Breast epithelium (tissue), 4 donors: ENCODE measurements around the gene UBIAD1. TPM values are rescaled to one million over a fixed set of nuclear protein-coding genes. Genes with fewer than 3 reads are reported as not detected.
A peak's percentile ranks its signal among the peaks of the same experiment; 100 is the strongest.
"Not testable (repeated sequence)": the region's sequence is repeated elsewhere in the genome, so short reads cannot be mapped to it uniquely, and the experiment has no call there.

Experiments used
- DNase-seq, 2 donors: peaks; one replicate each; pipeline ENCODE4 v3.0.0-alpha.2; 2019; ENCODE audit warnings: low spot score in 2 of 2
- H3K27ac ChIP-seq, 2 donors: fragments of 200-600 bp; sonication (generic) in 1 of 2; one replicate each; pipeline ENCODE4 v1.5.1; 2016 to 2019; ENCODE audit warnings: mild to moderate bottlenecking in 1 of 2
- H3K27me3 ChIP-seq, 2 donors: fragments of 200-600 bp; sonication (generic) in 1 of 2; one replicate each; pipeline versions ENCODE4 v1.5.1 to v1.6.0; 2017 to 2019; ENCODE audit warnings: control low read depth in 1 of 2, mild to moderate bottlenecking in 1 of 2
- H3K36me3 ChIP-seq: fragments of 200-600 bp; one replicate; pipeline ENCODE4 v1.5.1; 2019
- H3K4me1 ChIP-seq, 2 donors: fragments of 200-600 bp; sonication (generic); one replicate each; pipeline ENCODE4 v1.5.1; 2016 to 2019; ENCODE audit warnings: control low read depth in 1 of 2
- H3K4me3 ChIP-seq, 3 donors: fragments of 200-600 bp; sonication (generic); 1 replicate in 2 of 3; 2 replicates in 1 of 3; pipeline ENCODE4 v1.5.1; 2016 to 2019; ENCODE audit warnings: mild to moderate bottlenecking in 3 of 3, moderate library complexity in 2 of 3
- H3K9me3 ChIP-seq, 2 donors: fragments of 200-600 bp; sonication (generic) in 1 of 2; one replicate each; pipeline ENCODE4 v1.5.1; 2016 to 2019; ENCODE audit warnings: control low read depth in 1 of 2
- POLR2A ChIP-seq: fragments of 450-650 bp; IDR thresholded peaks from one replicate; pipeline ENCODE4 v1.6.1; 2016; ENCODE audit warnings: antibody characterized with exemption, mild to moderate bottlenecking, moderate library complexity
- POLR2AphosphoS5 ChIP-seq, 3 donors: sonication (generic); formaldehyde crosslinking; IDR thresholded peaks; one replicate each; pipeline ENCODE4 v1.6.1; 2017; ENCODE audit warnings: antibody characterized with exemption in 3 of 3
- intact Hi-C: fragments of 100-400 bp; cut with DNase I; formaldehyde crosslinking; loops from one replicate; pipeline ENCODE4 v1.15.1; 2023; ENCODE audit warnings: low total_unique reads
- total RNA-seq, 3 donors: library from RNA; depleted of rRNA; stranded (reverse); fragments of >200 nt; gene quantifications; one replicate each; pipeline ENCODE4 v1.1.0, GENCODE V29; 2016
- TF ChIP-seq, protein P1 (sequence below), 3 donors: fragments of 450-650 bp; IDR thresholded peaks; one replicate each; pipeline ENCODE4 v1.5.1; 2016 to 2017; ENCODE audit warnings: antibody characterized with exemption in 3 of 3, mild to moderate bottlenecking in 3 of 3, moderate library complexity in 3 of 3

Gene UBIAD1
- total RNA-seq, 3 donors from 2014 or later: 13.4 to 20.6 (median 16.4) TPM

DNA sequence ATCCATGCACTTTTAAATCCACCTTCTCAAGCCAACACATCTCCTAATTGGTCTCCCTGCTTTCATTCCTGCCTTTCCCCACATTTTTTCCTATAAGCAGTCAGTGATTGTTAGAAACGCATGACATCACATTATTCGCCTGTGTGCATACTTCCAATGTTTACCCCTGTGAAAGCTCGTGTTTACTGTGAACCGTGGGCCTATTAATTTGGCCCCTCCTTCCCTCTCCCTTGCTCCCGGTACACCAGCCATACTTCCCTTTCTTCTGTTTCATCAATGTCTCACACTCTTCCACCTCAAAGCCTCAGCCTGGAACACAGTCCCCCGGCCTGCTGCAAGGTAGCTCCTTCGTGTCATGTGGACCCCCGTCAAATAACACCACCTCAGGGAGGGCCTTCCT, 19.8 kb upstream of the UBIAD1 start:
- peaks cover 22% of the 10 kb centered on the region for H3K36me3 ChIP-seq
- H3K4me1 ChIP-seq: no peaks in the 10 kb centered on the region
- no peak for DNase-seq
- no peak overlapping the region for H3K4me3 ChIP-seq
- H3K27ac ChIP-seq: no peak overlapping the region
- H3K27me3 ChIP-seq: no peaks in the 10 kb centered on the region
- no peak for TF ChIP-seq POLR2A
- no peak for TF ChIP-seq POLR2AphosphoS5 (IDR thresholded peaks at IDR 0.05)
- TF ChIP-seq, protein P1, sequence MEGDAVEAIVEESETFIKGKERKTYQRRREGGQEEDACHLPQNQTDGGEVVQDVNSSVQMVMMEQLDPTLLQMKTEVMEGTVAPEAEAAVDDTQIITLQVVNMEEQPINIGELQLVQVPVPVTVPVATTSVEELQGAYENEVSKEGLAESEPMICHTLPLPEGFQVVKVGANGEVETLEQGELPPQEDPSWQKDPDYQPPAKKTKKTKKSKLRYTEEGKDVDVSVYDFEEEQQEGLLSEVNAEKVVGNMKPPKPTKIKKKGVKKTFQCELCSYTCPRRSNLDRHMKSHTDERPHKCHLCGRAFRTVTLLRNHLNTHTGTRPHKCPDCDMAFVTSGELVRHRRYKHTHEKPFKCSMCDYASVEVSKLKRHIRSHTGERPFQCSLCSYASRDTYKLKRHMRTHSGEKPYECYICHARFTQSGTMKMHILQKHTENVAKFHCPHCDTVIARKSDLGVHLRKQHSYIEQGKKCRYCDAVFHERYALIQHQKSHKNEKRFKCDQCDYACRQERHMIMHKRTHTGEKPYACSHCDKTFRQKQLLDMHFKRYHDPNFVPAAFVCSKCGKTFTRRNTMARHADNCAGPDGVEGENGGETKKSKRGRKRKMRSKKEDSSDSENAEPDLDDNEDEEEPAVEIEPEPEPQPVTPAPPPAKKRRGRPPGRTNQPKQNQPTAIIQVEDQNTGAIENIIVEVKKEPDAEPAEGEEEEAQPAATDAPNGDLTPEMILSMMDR (IDR thresholded peaks at IDR 0.05): no peak
- intact Hi-C loops: no loop called here
- H3K9me3 ChIP-seq: no peaks in the 10 kb centered on the region

DNA sequence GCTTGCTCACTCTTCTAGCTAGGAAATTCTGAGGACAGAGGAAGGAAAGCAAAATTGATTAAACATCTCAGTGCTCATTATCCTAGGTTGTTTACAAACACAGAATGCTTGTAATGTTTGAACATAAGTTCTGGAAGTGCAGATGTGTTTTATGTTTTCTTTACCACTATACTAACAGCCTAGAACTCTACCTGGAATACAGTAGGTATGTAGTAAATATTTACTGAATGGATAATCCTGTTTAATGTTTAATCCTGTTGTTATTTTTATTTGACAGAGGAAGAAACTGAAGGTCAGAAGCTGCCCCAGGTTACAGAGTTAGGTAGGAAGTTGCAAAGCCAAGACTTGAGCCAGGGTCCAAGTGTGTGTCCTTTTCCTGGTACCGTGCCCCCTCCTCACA, 16.7 kb upstream of the UBIAD1 start:
- TF ChIP-seq POLR2A (no peak), POLR2AphosphoS5 (IDR thresholded peaks at IDR 0.05) (no peak)
- TF ChIP-seq, protein P1 (IDR thresholded peaks at IDR 0.05): no peak
- Histone ChIP-seq H3K36me3 (peaks cover 22% of the 10 kb centered on the region), H3K4me1 (no peaks in the 10 kb centered on the region), H3K27me3 (no peaks in the 10 kb centered on the region), H3K4me3 (no peak overlapping the region), H3K27ac (no peak overlapping the region), H3K9me3 (no peaks in the 10 kb centered on the region)
- intact Hi-C loops: no loop called here
- no peak for DNase-seq

DNA sequence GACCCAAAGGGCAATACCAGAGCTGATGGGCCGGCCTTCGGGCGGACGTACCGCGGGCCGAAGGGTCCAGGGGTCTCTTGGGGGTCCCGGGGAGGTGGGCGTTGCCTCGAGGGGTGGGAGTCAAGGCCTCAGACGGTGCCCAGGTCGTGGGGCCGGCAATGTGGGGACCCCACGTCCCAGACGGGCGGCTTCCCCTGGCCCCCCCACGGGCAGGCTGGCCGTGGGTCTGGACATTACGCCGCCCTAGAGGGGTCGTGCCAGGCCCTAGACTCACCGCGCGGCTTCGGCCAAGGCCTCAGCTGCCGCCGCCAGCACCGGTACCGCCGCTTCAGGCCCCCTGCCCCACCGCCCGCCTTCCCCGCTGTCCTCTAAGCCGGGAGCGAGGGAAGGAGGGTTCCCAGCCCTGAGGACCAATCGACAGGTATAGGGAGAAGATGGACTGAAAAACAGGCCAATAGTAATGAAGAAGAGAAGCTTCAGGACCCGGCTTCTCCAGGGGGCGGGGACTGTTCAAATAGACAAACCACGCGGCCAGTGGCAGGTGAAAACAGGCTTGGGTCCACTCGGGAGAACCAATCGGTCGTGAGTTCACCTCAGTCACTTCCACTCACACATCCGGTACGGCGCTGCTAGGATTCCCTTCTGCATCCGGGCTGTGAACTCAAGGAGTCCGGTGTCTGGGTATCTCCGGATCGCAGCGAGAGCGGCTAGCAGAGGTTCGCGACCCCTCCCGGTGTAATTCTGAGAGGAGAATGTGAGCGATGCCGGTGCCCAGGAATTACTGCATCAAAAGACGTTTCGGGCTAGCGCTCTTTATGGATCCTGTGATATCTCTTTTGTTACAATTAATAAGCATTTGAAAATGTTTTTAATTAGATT, 10.6 kb upstream of the UBIAD1 start, which contains the start of gene MTOR:
TSS of gene MTOR (minus strand) at position 381 of the 879 bp plus-strand sequence. CDS start 3,142 bp downstream, outside the sequence.
- Histone ChIP-seq H3K4me1 (peaks cover 0 to 3% of the 10 kb centered on the region in 2 donors), H3K27ac (peak within 1 kb of the TSS; percentile 60 to 83), H3K9me3 (no peaks in the 10 kb centered on the region), H3K4me3 (peak within 1 kb of the TSS; percentile 76 to 88 (median 76)), H3K36me3 (no peaks in the 10 kb centered on the region), H3K27me3 (no peaks in the 10 kb centered on the region)
- peak; percentile 97 to 99 for DNase-seq
- intact Hi-C loops: no loop called here
- no peak for TF ChIP-seq POLR2A
- TF ChIP-seq, protein P1 (IDR thresholded peaks at IDR 0.05): peak in 1 of 3 donors; percentile 9
- TF ChIP-seq POLR2AphosphoS5 (IDR thresholded peaks at IDR 0.05): peak; percentile 38 to 58 (median 44)

GRCh38 chr1:11266268-11267074, 6.5 kb upstream of the UBIAD1 start:
- Histone ChIP-seq H3K27me3 (no peaks in the 10 kb centered on the region), H3K9me3 (no peaks in the 10 kb centered on the region), H3K4me1 (peaks cover 0 to 2% of the 10 kb centered on the region in 2 donors), H3K27ac (no peak overlapping the region), H3K36me3 (no peaks in the 10 kb centered on the region), H3K4me3 (no peak overlapping the region)
- intact Hi-C loops: no loop called here
- DNase-seq: no peak
- no peak for TF ChIP-seq POLR2A
- TF ChIP-seq, protein P1 (IDR thresholded peaks at IDR 0.05): no peak
- no peak for TF ChIP-seq POLR2AphosphoS5 (IDR thresholded peaks at IDR 0.05)

- H3K4me3 ChIP-seq, intact Hi-C loops, H3K4me1 ChIP-seq, H3K36me3 ChIP-seq, H3K27me3 ChIP-seq, H3K27ac ChIP-seq, H3K9me3 ChIP-seq, DNase-seq: not testable (repeated sequence)
Measured at GRCh38 chr1:11267350-11268337, 5.4 kb upstream of the UBIAD1 start.
